Peyer's patch (tissue), 4 donors: ENCODE measurements around the gene HOXA6. TPM values are rescaled to one million over a fixed set of nuclear protein-coding genes. Genes with fewer than 3 reads are reported as not detected.

ENCODE experiments used
- DNase-seq, 3 donors: peaks; one replicate each; pipeline ENCODE4 v3.0.0-alpha.2; 2017 to 2019
- H3K27ac ChIP-seq, 4 donors: fragments of 200-600 bp; sonication (generic); one replicate each; pipeline ENCODE4 v1.5.1; 2016 to 2019
- H3K27me3 ChIP-seq, 2 donors: fragments of 200-600 bp; sonication (generic); one replicate each; pipeline ENCODE4 v1.5.1; 2019
- H3K36me3 ChIP-seq, 3 donors: fragments of 200-600 bp; sonication (generic); one replicate each; pipeline ENCODE4 v1.5.1; 2016 to 2019
- H3K4me1 ChIP-seq, 4 donors: fragments of 200-600 bp; sonication (generic); one replicate each; pipeline ENCODE4 v1.5.1; 2016 to 2019
- H3K4me3 ChIP-seq, 4 donors: fragments of 200-600 bp; sonication (generic); 1 replicate in 3 of 4; 2 replicates in 1 of 4; pipeline ENCODE4 v1.5.1; 2016 to 2019; ENCODE audit warnings: mild to moderate bottlenecking in 1 of 4
- H3K9me3 ChIP-seq, 4 donors: fragments of 200-600 bp; sonication (generic); one replicate each; pipeline ENCODE4 v1.5.1; 2016 to 2019; ENCODE audit warnings: mild to moderate bottlenecking in 1 of 4
- CTCF ChIP-seq, 6 experiments: fragments of 450-650 bp in 4 of 6; fragments of 200-600 bp in 2 of 6; sonication (generic) in 1 of 6; IDR thresholded peaks; one replicate each; pipeline ENCODE4 v1.5.1; 2017 to 2019; ENCODE audit warnings: antibody characterized with exemption in 6 of 6, mild to moderate bottlenecking in 3 of 6, moderate library complexity in 1 of 6
- POLR2A ChIP-seq, 2 donors: fragments of 450-650 bp; IDR thresholded peaks; one replicate each; pipeline ENCODE4 v1.5.1; 2017; ENCODE audit warnings: antibody characterized with exemption in 2 of 2, mild to moderate bottlenecking in 2 of 2, moderate library complexity in 2 of 2
- total RNA-seq, 4 donors: library from RNA; depleted of rRNA; stranded (reverse); fragments of >200 nt; gene quantifications; one replicate each; pipeline ENCODE4 v1.1.0, GENCODE V29; 2016

Gene HOXA6
- total RNA-seq, 4 donors from 2014 or later: 18.7 to 45.0 (median 30.7) TPM

DNA sequence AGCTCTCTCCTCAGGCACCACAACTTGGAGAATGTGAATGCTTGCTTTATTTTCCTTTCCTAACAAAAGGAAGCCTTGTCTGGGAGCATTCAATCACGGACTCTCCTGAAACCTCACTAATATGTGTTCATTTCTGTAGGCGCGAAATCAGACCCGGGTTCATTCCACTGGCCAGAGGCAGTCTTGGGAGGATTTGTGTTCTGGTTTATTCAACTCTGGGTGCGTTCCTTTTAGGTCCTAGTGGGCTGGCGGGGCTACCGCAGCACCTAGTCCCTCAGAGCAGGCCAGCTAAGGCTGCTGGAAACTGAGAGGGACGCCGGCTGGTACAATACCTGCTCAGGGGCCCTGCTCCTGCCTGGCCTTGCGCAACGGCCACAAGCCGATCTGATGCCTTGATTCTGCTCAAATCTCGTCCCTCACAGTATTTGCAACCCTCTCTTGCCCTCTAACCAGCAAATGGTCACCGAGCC, 24.5 kb downstream of the HOXA6 start:
- Histone ChIP-seq H3K9me3 (no peaks in the 10 kb centered on the region), H3K4me3 (peak overlapping the region in 3 of 4 donors; percentile 19 to 50 (median 35))

GRCh38 chr7:27122077-27122910, 25.3 kb downstream of the HOXA6 start:
- TF ChIP-seq POLR2A (IDR thresholded peaks at IDR 0.05) (peak in 1 of 2 donors; percentile 7), CTCF (IDR thresholded peaks at IDR 0.05) (peak in 1 of 6 experiments; percentile 4)
- Histone ChIP-seq H3K27ac (peak overlapping the region; percentile 10 to 85 (median 68)), H3K4me1 (peaks cover 0 to 89% (median 4%) of the 10 kb centered on the region in 4 donors), H3K36me3 (no peaks in the 10 kb centered on the region), H3K4me3 (peak overlapping the region in 3 of 4 donors; percentile 19 to 50 (median 35)), H3K27me3 (no peaks in the 10 kb centered on the region), H3K9me3 (no peaks in the 10 kb centered on the region)
- peak in 2 of 3 donors; percentile 84 for DNase-seq

More for the DNA sequence above, 24.5 kb downstream of the HOXA6 start:
- peaks cover 0 to 89% (median 4%) of the 10 kb centered on the region in 4 donors for H3K4me1 ChIP-seq
- TF ChIP-seq POLR2A (IDR thresholded peaks at IDR 0.05) (no peak), CTCF (IDR thresholded peaks at IDR 0.05) (no peak)
- no peaks in the 10 kb centered on the region for H3K27me3 ChIP-seq
- peak in 1 of 3 donors; percentile 59 for DNase-seq
- peak overlapping the region; percentile 10 to 85 (median 68) for H3K27ac ChIP-seq
- H3K36me3 ChIP-seq: no peaks in the 10 kb centered on the region

DNA sequence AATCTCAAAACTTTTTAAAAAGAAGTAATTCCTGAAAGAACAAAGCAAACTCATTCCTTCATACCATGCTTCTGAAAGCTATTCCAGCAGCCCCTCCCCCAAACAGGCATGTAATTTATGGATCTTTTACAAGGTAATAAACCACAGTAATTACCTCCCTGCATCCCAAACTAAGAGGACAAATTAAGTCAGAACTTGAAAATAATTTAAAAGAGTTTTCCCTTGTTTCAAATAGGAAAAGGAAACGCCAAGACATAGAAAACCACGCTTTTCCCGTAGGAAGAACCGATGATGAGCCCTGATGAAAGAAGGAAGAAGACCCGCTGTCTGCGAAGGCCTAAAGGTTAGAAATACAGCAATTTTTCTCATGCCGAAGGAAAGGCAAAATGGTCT, 25.9 kb downstream of the HOXA6 start:
- DNase-seq: no peak
- H3K4me1 ChIP-seq: peaks cover 0 to 88% (median 4%) of the 10 kb centered on the region in 4 donors
- H3K9me3 ChIP-seq: no peaks in the 10 kb centered on the region
- peak overlapping the region in 3 of 4 donors; percentile 61 to 85 (median 74) for H3K27ac ChIP-seq
- H3K4me3 ChIP-seq: peak overlapping the region in 2 of 4 donors; percentile 35 to 50
- no peaks in the 10 kb centered on the region for H3K27me3 ChIP-seq
- no peaks in the 10 kb centered on the region for H3K36me3 ChIP-seq
- TF ChIP-seq CTCF (IDR thresholded peaks at IDR 0.05): no peak
- TF ChIP-seq POLR2A (IDR thresholded peaks at IDR 0.05): no peak

GRCh38 chr7:27119412-27119911, 28.1 kb downstream of the HOXA6 start:
- H3K4me1 ChIP-seq: peaks cover 0 to 82% (median 4%) of the 10 kb centered on the region in 4 donors
- no peaks in the 10 kb centered on the region for H3K27me3 ChIP-seq
- no peak overlapping the region for H3K4me3 ChIP-seq

DNA sequence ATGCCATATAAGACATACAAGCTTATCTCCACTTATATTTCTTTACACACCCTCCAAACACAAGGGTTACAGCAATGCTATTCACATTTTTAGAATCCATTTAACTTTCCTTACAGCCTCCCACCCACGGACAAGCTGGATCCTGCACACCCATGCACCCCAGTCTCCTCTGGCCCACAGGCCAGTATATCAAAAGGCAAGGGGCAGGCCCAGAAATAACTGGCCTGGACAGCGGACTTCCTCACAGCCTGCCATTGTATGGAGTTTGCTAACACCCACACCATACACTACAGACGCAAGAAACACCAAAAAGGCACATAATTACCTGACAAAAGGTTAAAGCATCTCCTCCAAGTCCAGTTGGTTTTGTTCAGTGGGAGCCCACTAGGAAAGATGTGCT, 29.0 kb downstream of the HOXA6 start:
- no peaks in the 10 kb centered on the region for H3K36me3 ChIP-seq
- peak overlapping the region in 3 of 4 donors; percentile 51 to 93 (median 93) for H3K27ac ChIP-seq
- no peaks in the 10 kb centered on the region for H3K27me3 ChIP-seq
- no peak for DNase-seq
- H3K9me3 ChIP-seq: no peaks in the 10 kb centered on the region
- H3K4me1 ChIP-seq: peaks cover 0 to 76% (median 4%) of the 10 kb centered on the region in 4 donors
- TF ChIP-seq POLR2A (IDR thresholded peaks at IDR 0.05) (no peak), CTCF (IDR thresholded peaks at IDR 0.05) (no peak)
- peak overlapping the region in 2 of 4 donors; percentile 54 to 60 for H3K4me3 ChIP-seq

More at GRCh38 chr7:27119412-27119911, 28.1 kb downstream of the HOXA6 start:
- H3K9me3 ChIP-seq: no peaks in the 10 kb centered on the region
- DNase-seq: no peak
- TF ChIP-seq POLR2A (IDR thresholded peaks at IDR 0.05): no peak
- TF ChIP-seq CTCF (IDR thresholded peaks at IDR 0.05): no peak
- H3K36me3 ChIP-seq: no peaks in the 10 kb centered on the region
- peak overlapping the region in 2 of 4 donors; percentile 48 to 93 for H3K27ac ChIP-seq
